HCT116 (cell line): ENCODE measurements around the gene BLID. TPM values are rescaled to one million over a fixed set of nuclear protein-coding genes. Genes with fewer than 3 reads are reported as not detected.

Source experiments
- ATAC-seq: fragments of 200-7000 bp; cut with Tn5 transposase; 2 replicates; pipeline ENCODE4 v1.9.1; 2020; ENCODE audit warnings: mild to moderate bottlenecking, moderate library complexity
- BruUV-seq: library from RNA; stranded (reverse); fragments of 400-500 nt; replicated peaks from 2 replicates; lab custom pipeline; 2021; lab: Mats Ljungman, UMichigan
- CTCF ChIA-PET: fragments of 300-600 bp; sonication (Branson Sonifier 250); formaldehyde crosslinking; loops from one replicate; lab custom pipeline; 2021; ENCODE audit warnings: antibody characterized with exemption; lab: Charles Lee
- POLR2A ChIA-PET: fragments of 300-600, 350-600 bp; sonication (Branson Sonifier 250); formaldehyde crosslinking; loops from one replicate; lab custom pipeline; 2021; ENCODE audit warnings: antibody characterized with exemption; lab: Charles Lee
- RAD21 ChIA-PET, 2 experiments: fragments of 300-600 bp; sonication (Branson Sonifier 250); formaldehyde crosslinking; loops; one replicate each; lab custom pipeline; 2023; ENCODE audit warnings: low total read pairs in 2 of 2; ENCODE audit not compliant: uncharacterized antibody in 2 of 2, unreplicated experiment in 2 of 2, low non-redundant PET in 1 of 2; lab: Charles Lee
- DNase-seq: peaks from one replicate; pipeline ENCODE4 v3.0.0-alpha.2; 2010; ENCODE audit warnings: low read depth, low spot score
- H2AFZ ChIP-seq: fragments of 200-600 bp; shearing (Covaris generic), sonication (generic); 2 replicates; pipeline ENCODE4 v1.6.1; 2017; ENCODE audit warnings: low read depth, mixed run types, mixed read lengths, antibody characterized with exemption, low read length; ENCODE audit not compliant: poor library complexity, severe bottlenecking
- H3K27ac ChIP-seq: 2 replicates; pipeline ENCODE4 v1.5.1; 2012; ENCODE audit warnings: low read depth, low read length
- H3K27me3 ChIP-seq: fragments of 200-600 bp; sonication (generic); 2 replicates; pipeline ENCODE4 v1.6.1; 2016; ENCODE audit warnings: mixed run types, low read length, mixed read lengths; ENCODE audit not compliant: insufficient read depth
- H3K36me3 ChIP-seq, 2 experiments: fragments of 200-500 bp in 1 of 2; fragments of 200-600 bp in 1 of 2; sonication (Bioruptor generic) in 1 of 2; sonication (generic) in 1 of 2; 2 replicates each; pipeline versions ENCODE4 v1.5.1 to v1.6.1; 2014 to 2016; ENCODE audit warnings: low read length in 2 of 2, inconsistent platforms in 1 of 2, mixed read lengths in 1 of 2, mixed run types in 1 of 2; ENCODE audit not compliant: insufficient read depth in 2 of 2, control insufficient read depth in 1 of 2
- H3K4me1 ChIP-seq, 2 experiments: fragments of 200-600 bp in 1 of 2; sonication (generic) in 1 of 2; 2 replicates each; pipeline versions ENCODE4 v1.5.1 to v1.6.1; 2012 to 2017; ENCODE audit warnings: low read length in 2 of 2, inconsistent platforms in 1 of 2, mild to moderate bottlenecking in 1 of 2, mixed read lengths in 1 of 2, mixed run types in 1 of 2, moderate library complexity in 1 of 2; ENCODE audit not compliant: insufficient read depth in 2 of 2, control insufficient read depth in 1 of 2
- H3K4me2 ChIP-seq: fragments of 200-600 bp; sonication (generic); 2 replicates; pipeline ENCODE4 v1.6.1; 2017; ENCODE audit warnings: mixed run types, low read length, mixed read lengths
- H3K4me3 ChIP-seq, 2 experiments: fragments of 200-600 bp in 1 of 2; sonication (generic) in 1 of 2; replicated peaks in 1 of 2; 2 replicates each; pipeline ENCODE4 v1.5.1; 2011 to 2016; ENCODE audit warnings: low read length in 2 of 2, control low read depth in 1 of 2, low read depth in 1 of 2, mild to moderate bottlenecking in 1 of 2, mixed read lengths in 1 of 2, mixed run types in 1 of 2
- H3K79me2 ChIP-seq: fragments of 200-600 bp; sonication (generic); 2 replicates; pipeline ENCODE4 v1.6.1; 2017; ENCODE audit warnings: mild to moderate bottlenecking, mixed run types, low read length, moderate library complexity, mixed read lengths; ENCODE audit not compliant: insufficient read depth
- H3K9ac ChIP-seq: fragments of 200-600 bp; sonication (generic); 2 replicates; pipeline ENCODE4 v1.6.1; 2016; ENCODE audit warnings: low read length, mixed read lengths
- H3K9me2 ChIP-seq: fragments of 200-600 bp; sonication (generic), shearing (Covaris generic); 2 replicates; pipeline ENCODE4 v1.6.1; 2017; ENCODE audit warnings: mixed run types, mild to moderate bottlenecking, moderate library complexity; ENCODE audit not compliant: insufficient read depth
- H3K9me3 ChIP-seq, 2 experiments: fragments of 200-500 bp in 1 of 2; fragments of 200-600 bp in 1 of 2; sonication (Bioruptor generic) in 1 of 2; sonication (generic) in 1 of 2; 2 replicates each; pipeline ENCODE4 v1.6.1; 2014 to 2017; ENCODE audit warnings: low read length in 2 of 2, mixed read lengths in 2 of 2, inconsistent platforms in 1 of 2, low read depth in 1 of 2, mild to moderate bottlenecking in 1 of 2, mixed run types in 1 of 2, moderate library complexity in 1 of 2; ENCODE audit not compliant: control insufficient read depth in 1 of 2, insufficient read depth in 1 of 2
- H4K20me1 ChIP-seq: fragments of 200-600 bp; sonication (generic), shearing (Covaris generic); 2 replicates; pipeline ENCODE4 v1.6.1; 2017; ENCODE audit warnings: mixed run types, mild to moderate bottlenecking, moderate library complexity; ENCODE audit not compliant: insufficient read depth
- CBX3 ChIP-seq: IDR thresholded peaks from 2 replicates; pipeline ENCODE4 v1.6.1; 2012; ENCODE audit warnings: low read depth
- EZH2phosphoT487 ChIP-seq: fragments of 200-600 bp; IDR thresholded peaks from 2 replicates; pipeline ENCODE4 v1.6.1; 2018; ENCODE audit warnings: antibody characterized with exemption, borderline replicate concordance
- FOSL1 ChIP-seq: IDR thresholded peaks from 2 replicates; pipeline ENCODE4 v1.6.1; 2012; ENCODE audit warnings: low read depth
- JUND ChIP-seq: IDR thresholded peaks from 2 replicates; pipeline ENCODE4 v1.6.1; 2012
- POLR2A ChIP-seq: IDR thresholded peaks from 2 replicates; pipeline ENCODE4 v1.7.0; 2011; ENCODE audit warnings: borderline replicate concordance; ENCODE audit not compliant: insufficient read depth, insufficient read length; ENCODE audit errors: extremely low read depth
- RAD21 ChIP-seq: IDR thresholded peaks from 2 replicates; pipeline ENCODE4 v1.6.1; 2012; ENCODE audit warnings: low read depth, mild to moderate bottlenecking
- SIN3A ChIP-seq: IDR thresholded peaks from 2 replicates; pipeline ENCODE4 v1.6.1; 2012; ENCODE audit warnings: low read depth
- SRF ChIP-seq: IDR thresholded peaks from 2 replicates; pipeline ENCODE4 v1.6.1; 2012; ENCODE audit warnings: low read depth
- TCF7L2 ChIP-seq: IDR thresholded peaks from 2 replicates; pipeline ENCODE4 v1.7.0; 2011; ENCODE audit warnings: borderline replicate concordance, inconsistent platforms; ENCODE audit not compliant: insufficient read depth, insufficient read length; ENCODE audit errors: extremely low read depth
- ZFX ChIP-seq: fragments of 450-650 bp; IDR thresholded peaks from 2 replicates; pipeline ENCODE4 v1.6.1; 2017
- intact Hi-C: fragments of 100-400 bp; cut with micrococcal nuclease; formaldehyde crosslinking; loops from 2 replicates; pipeline ENCODE4 v1.10.0; 2022
- total RNA-seq: library from RNA; stranded (reverse); gene quantifications from one replicate; pipeline ENCODE4 v1.2.1, GENCODE V29; 2021; ENCODE audit not compliant: unreplicated experiment
- TF ChIP-seq, protein P1 (sequence below), 3 experiments: fragments of 200-600 bp in 1 of 3; sonication (generic) in 1 of 3; IDR thresholded peaks in 2 of 3; conservative IDR thresholded peaks in 1 of 3; 2 replicates each; pipeline ENCODE4 v1.5.1; 2012 to 2017; ENCODE audit warnings: low read depth in 2 of 3, low read length in 2 of 3, antibody characterized with exemption in 1 of 3, borderline replicate concordance in 1 of 3, control low read depth in 1 of 3, mild to moderate bottlenecking in 1 of 3, mixed read lengths in 1 of 3, mixed run types in 1 of 3, moderate library complexity in 1 of 3; ENCODE audit not compliant: insufficient read depth in 1 of 3
- TF ChIP-seq, protein P2 (sequence below): IDR thresholded peaks from 2 replicates; pipeline ENCODE4 v1.6.1; 2012; ENCODE audit warnings: low read depth
- TF ChIP-seq, protein P3 (sequence below): IDR thresholded peaks from 2 replicates; pipeline ENCODE4 v1.6.1; 2012

Gene BLID
- total RNA-seq, 1 experiment from 2014 or later = 8.9 TPM

DNA sequence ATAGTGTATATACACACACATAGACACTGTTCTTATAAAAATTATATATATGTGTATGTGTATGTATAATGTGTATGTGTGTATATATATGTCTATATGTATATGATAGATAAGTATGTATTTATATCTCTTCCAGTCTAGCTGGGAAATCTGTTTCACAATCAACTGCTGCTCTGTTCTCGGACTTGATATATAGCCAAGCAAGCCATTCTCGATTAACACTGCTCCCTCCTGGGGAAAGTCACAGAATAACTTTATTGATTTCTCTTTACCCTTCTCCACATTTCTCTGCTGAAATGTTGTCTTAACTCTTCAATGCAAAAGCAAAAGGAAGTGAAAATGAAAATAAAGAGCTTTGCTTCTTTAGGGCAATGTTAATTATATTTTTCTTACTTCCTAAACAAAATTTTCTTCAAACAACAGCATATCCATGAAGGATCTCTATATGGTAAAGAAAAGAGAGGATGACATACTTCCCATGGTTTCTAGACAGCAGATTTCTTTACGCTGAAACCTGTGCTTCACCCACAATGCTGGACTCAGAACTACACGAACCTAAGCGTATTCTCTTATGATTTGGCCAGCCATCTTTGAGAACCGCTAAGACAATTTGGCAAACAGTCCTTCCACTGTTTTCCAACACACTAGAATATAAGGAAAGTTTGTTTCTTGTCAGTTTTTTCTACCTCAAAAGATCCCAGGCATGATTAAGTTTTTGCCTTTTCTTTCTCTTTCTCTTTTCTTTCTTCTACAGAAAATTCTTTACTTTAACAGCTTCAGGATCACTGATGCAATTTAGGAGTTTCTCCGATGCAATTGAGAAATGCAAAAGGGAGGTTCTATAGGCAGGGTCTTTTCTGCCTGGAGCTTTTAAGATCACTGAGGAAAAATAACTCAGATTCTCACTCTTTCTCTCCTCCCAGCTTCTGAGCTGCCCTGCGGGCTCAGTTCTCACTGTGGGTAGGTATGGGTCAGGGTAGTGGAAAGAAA, 1.9 kb downstream of the BLID start:
- no peaks in the 10 kb centered on the region for H4K20me1 ChIP-seq
- H3K36me3 ChIP-seq = peaks cover 4 to 65% of the 10 kb centered on the region in 2 experiments

More for the DNA sequence above, 1.9 kb downstream of the BLID start:
- H3K9me2 ChIP-seq = no peaks in the 10 kb centered on the region
- CTCF ChIA-PET = interaction anchor here (1.1 to 1.2 kb wide), 2 partner anchors 13 to 26 kb away, joined by 4 to 5 read pairs; no protein-coding TSS in a partner anchor
- TF ChIP-seq, protein P1, sequence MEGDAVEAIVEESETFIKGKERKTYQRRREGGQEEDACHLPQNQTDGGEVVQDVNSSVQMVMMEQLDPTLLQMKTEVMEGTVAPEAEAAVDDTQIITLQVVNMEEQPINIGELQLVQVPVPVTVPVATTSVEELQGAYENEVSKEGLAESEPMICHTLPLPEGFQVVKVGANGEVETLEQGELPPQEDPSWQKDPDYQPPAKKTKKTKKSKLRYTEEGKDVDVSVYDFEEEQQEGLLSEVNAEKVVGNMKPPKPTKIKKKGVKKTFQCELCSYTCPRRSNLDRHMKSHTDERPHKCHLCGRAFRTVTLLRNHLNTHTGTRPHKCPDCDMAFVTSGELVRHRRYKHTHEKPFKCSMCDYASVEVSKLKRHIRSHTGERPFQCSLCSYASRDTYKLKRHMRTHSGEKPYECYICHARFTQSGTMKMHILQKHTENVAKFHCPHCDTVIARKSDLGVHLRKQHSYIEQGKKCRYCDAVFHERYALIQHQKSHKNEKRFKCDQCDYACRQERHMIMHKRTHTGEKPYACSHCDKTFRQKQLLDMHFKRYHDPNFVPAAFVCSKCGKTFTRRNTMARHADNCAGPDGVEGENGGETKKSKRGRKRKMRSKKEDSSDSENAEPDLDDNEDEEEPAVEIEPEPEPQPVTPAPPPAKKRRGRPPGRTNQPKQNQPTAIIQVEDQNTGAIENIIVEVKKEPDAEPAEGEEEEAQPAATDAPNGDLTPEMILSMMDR (IDR thresholded peaks at IDR 0.05 in 2 of 3, conservative IDR thresholded peaks at IDR 0.05 in 1 of 3; ENCODE audit: borderline replicate concordance in 1 of 3, insufficient read depth in 1 of 3, low read depth in 2 of 3, low read length in 2 of 3) = no peak
- TF ChIP-seq ZFX (no peak), RAD21 (no peak), FOSL1 (no peak), POLR2A (no peak), CBX3 (no peak), SIN3A (no peak), SRF (no peak), JUND (no peak), EZH2phosphoT487 (no peak), TCF7L2 (no peak)
- TF ChIP-seq, protein P2, sequence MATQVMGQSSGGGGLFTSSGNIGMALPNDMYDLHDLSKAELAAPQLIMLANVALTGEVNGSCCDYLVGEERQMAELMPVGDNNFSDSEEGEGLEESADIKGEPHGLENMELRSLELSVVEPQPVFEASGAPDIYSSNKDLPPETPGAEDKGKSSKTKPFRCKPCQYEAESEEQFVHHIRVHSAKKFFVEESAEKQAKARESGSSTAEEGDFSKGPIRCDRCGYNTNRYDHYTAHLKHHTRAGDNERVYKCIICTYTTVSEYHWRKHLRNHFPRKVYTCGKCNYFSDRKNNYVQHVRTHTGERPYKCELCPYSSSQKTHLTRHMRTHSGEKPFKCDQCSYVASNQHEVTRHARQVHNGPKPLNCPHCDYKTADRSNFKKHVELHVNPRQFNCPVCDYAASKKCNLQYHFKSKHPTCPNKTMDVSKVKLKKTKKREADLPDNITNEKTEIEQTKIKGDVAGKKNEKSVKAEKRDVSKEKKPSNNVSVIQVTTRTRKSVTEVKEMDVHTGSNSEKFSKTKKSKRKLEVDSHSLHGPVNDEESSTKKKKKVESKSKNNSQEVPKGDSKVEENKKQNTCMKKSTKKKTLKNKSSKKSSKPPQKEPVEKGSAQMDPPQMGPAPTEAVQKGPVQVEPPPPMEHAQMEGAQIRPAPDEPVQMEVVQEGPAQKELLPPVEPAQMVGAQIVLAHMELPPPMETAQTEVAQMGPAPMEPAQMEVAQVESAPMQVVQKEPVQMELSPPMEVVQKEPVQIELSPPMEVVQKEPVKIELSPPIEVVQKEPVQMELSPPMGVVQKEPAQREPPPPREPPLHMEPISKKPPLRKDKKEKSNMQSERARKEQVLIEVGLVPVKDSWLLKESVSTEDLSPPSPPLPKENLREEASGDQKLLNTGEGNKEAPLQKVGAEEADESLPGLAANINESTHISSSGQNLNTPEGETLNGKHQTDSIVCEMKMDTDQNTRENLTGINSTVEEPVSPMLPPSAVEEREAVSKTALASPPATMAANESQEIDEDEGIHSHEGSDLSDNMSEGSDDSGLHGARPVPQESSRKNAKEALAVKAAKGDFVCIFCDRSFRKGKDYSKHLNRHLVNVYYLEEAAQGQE = no peak
- TF ChIP-seq, protein P3, sequence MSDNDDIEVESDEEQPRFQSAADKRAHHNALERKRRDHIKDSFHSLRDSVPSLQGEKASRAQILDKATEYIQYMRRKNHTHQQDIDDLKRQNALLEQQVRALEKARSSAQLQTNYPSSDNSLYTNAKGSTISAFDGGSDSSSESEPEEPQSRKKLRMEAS = no peak
- H3K4me2 ChIP-seq = no peak overlapping the region
- H3K4me1 ChIP-seq = peaks cover 38 to 73% of the 10 kb centered on the region in 2 experiments
- no peak overlapping the region for H2AFZ ChIP-seq
- H3K9ac ChIP-seq = no peak overlapping the region
- RAD21 ChIA-PET = no interaction called here
- H3K79me2 ChIP-seq = peaks cover 100% of the 10 kb centered on the region
- H3K27ac ChIP-seq = peak overlapping the region; percentile 21; the same call in 1 of the 2 replicates
- no TSS peak for BruUV-seq
- H3K4me3 ChIP-seq = no peak overlapping the region
- no peak for ATAC-seq
- H3K27me3 ChIP-seq = no peaks in the 10 kb centered on the region
- POLR2A ChIA-PET = no interaction called here
- H3K9me3 ChIP-seq = no peaks in the 10 kb centered on the region
- DNase-seq = no peak
- intact Hi-C loops = no loop called here
